Endothelial cell of umbilical vein (primary cell): ENCODE results near the gene KATNB1. TPM values are rescaled to one million over a fixed set of nuclear protein-coding genes. Genes with fewer than 3 reads are reported as not detected.

Experiments
- BruUV-seq: library from RNA; stranded (reverse); fragments of 400-500 nt; replicated peaks from 2 replicates; lab custom pipeline; 2021; lab: Mats Ljungman, UMichigan
- CTCF ChIA-PET: fragments of 300-600, 350-600 bp; sonication (Branson Sonifier 250); formaldehyde crosslinking; loops from one replicate; lab custom pipeline; 2021; ENCODE audit warnings: antibody characterized with exemption, inconsistent platforms; lab: Charles Lee
- POLR2A ChIA-PET: fragments of 300-600, 350-600 bp; sonication (Branson Sonifier 250); formaldehyde crosslinking; loops from one replicate; lab custom pipeline; 2021; ENCODE audit warnings: antibody characterized with exemption, inconsistent platforms; lab: Charles Lee
- DNase-seq: peaks from one replicate; pipeline ENCODE4 v3.0.0-alpha.2; 2011; ENCODE audit warnings: low read depth, low spot score
- FAIRE-seq: peaks from 2 replicates; lab custom pipeline; 2011; peaks lifted over from hg19 to GRCh38; lab: Jason Lieb, UNC
- H2AFZ ChIP-seq: 2 replicates; pipeline ENCODE4 v1.6.0; 2012; ENCODE audit warnings: low read depth, low read length, control low read depth, inconsistent platforms
- H3K27ac ChIP-seq: 2 replicates; pipeline ENCODE4 v1.5.1; 2011; ENCODE audit warnings: low read depth, mild to moderate bottlenecking, control low read depth, low read length, moderate library complexity; ENCODE audit not compliant: insufficient read depth
- H3K27me3 ChIP-seq, 2 experiments: 2 replicates each; pipeline versions ENCODE4 v1.6.0 to v1.6.1; 2011; ENCODE audit warnings: low read length in 2 of 2, mixed read lengths in 1 of 2; ENCODE audit not compliant: control insufficient read depth in 2 of 2, insufficient read depth in 2 of 2
- H3K36me3 ChIP-seq, 2 experiments: 2 replicates in 1 of 2; 3 replicates in 1 of 2; pipeline ENCODE4 v1.5.1; 2011; ENCODE audit warnings: low read length in 2 of 2, mild to moderate bottlenecking in 1 of 2, moderate library complexity in 1 of 2; ENCODE audit not compliant: control insufficient read depth in 2 of 2, insufficient read depth in 2 of 2; ENCODE audit errors: extremely low read depth in 1 of 2
- H3K4me1 ChIP-seq: 3 replicates; pipeline ENCODE4 v1.5.1; 2011; ENCODE audit warnings: mild to moderate bottlenecking, low read length; ENCODE audit not compliant: control insufficient read depth, insufficient read depth; ENCODE audit errors: extremely low read depth
- H3K4me2 ChIP-seq: 2 replicates; pipeline ENCODE4 v1.6.1; 2011; ENCODE audit warnings: low read length, control low read depth, mixed read lengths; ENCODE audit not compliant: insufficient read depth
- H3K4me3 ChIP-seq, 3 experiments: fragments of 200-600 bp in 1 of 3; sonication (generic), shearing (Covaris generic) in 1 of 3; replicated peaks in 1 of 3; 2 replicates each; pipeline ENCODE4 v1.5.1; 2011 to 2016; ENCODE audit warnings: control low read depth in 3 of 3, low read length in 3 of 3, mild to moderate bottlenecking in 2 of 3, inconsistent platforms in 1 of 3, low read depth in 1 of 3, moderate library complexity in 1 of 3; ENCODE audit not compliant: insufficient read depth in 1 of 3
- H3K79me2 ChIP-seq: 2 replicates; pipeline ENCODE4 v1.6.0; 2012; ENCODE audit warnings: low read length, inconsistent platforms; ENCODE audit not compliant: control insufficient read depth, insufficient read depth
- H3K9ac ChIP-seq: replicated peaks from 2 replicates; pipeline ENCODE3; 2011; ENCODE audit warnings: low read length, control low read depth; ENCODE audit not compliant: insufficient read depth; ENCODE audit errors: extremely low read depth
- H3K9me1 ChIP-seq: replicated peaks from 3 replicates; pipeline ENCODE4 v1.6.0; 2011; ENCODE audit warnings: mild to moderate bottlenecking, low read length; ENCODE audit not compliant: control insufficient read depth, insufficient read depth; ENCODE audit errors: extremely low read depth
- H3K9me3 ChIP-seq: replicated peaks from 2 replicates; pipeline ENCODE4 v1.5.1; 2012; ENCODE audit warnings: low read length, inconsistent platforms; ENCODE audit not compliant: control insufficient read depth, insufficient read depth
- H4K20me1 ChIP-seq: replicated peaks from 2 replicates; pipeline ENCODE3; 2011; ENCODE audit warnings: mild to moderate bottlenecking, low read length; ENCODE audit not compliant: control insufficient read depth, insufficient read depth; ENCODE audit errors: extremely low read depth
- CTCF ChIP-seq, 2 donors: IDR thresholded peaks; 1 replicate in 1 of 2; 2 replicates in 1 of 2; pipeline ENCODE4 v1.5.1; 2011; ENCODE audit warnings: low read length in 2 of 2, mild to moderate bottlenecking in 2 of 2, moderate library complexity in 2 of 2, control low read depth in 1 of 2, inconsistent platforms in 1 of 2, low read depth in 1 of 2; ENCODE audit not compliant: insufficient read depth in 1 of 2; ENCODE audit errors: extremely low read depth in 1 of 2
- EZH2 ChIP-seq: IDR thresholded peaks from 2 replicates; pipeline ENCODE4 v1.6.1; 2012; ENCODE audit warnings: borderline replicate concordance, low read depth, mild to moderate bottlenecking, moderate library complexity, low read length, inconsistent platforms; ENCODE audit not compliant: severe bottlenecking
- FOS ChIP-seq: IDR thresholded peaks from 2 replicates; pipeline ENCODE4 v1.6.1; 2011; ENCODE audit warnings: mild to moderate bottlenecking, low read length, moderate library complexity, borderline replicate concordance; ENCODE audit not compliant: insufficient read depth
- GATA2 ChIP-seq: IDR thresholded peaks from 2 replicates; pipeline ENCODE4 v1.7.0; 2011; ENCODE audit warnings: low read depth, mild to moderate bottlenecking, moderate library complexity, mixed read lengths, low read length; ENCODE audit not compliant: insufficient read length, insufficient read depth
- JUN ChIP-seq: IDR thresholded peaks from 2 replicates; pipeline ENCODE4 v1.6.1; 2011; ENCODE audit warnings: borderline replicate concordance, low read depth; ENCODE audit not compliant: insufficient read length, insufficient read depth
- MAX ChIP-seq: IDR thresholded peaks from 2 replicates; pipeline ENCODE4 v1.6.1; 2011; ENCODE audit not compliant: insufficient read depth, insufficient read length
- MYC ChIP-seq: IDR thresholded peaks from one replicate; pipeline ENCODE4 v1.6.1; 2011; ENCODE audit warnings: mild to moderate bottlenecking, low read depth, low read length
- POLR2A ChIP-seq: IDR thresholded peaks from 2 replicates; pipeline ENCODE4 v1.6.1; 2012; ENCODE audit warnings: low read depth, mild to moderate bottlenecking, control low read depth, low read length
- POLR2AphosphoS5 ChIP-seq: IDR thresholded peaks from 2 replicates; pipeline ENCODE4 v1.6.1; 2012; ENCODE audit warnings: low read depth, mild to moderate bottlenecking, control low read depth, low read length, moderate library complexity; ENCODE audit not compliant: insufficient read depth
- dilution Hi-C: fragments of 300-500 bp; cut with MboI; formaldehyde crosslinking; loops from one replicate; pipeline ENCODE4 v1.15.0; 2019; ENCODE audit warnings: low sequenced_read_pairs; ENCODE audit not compliant: extremely low pct_ligation_motif_present
- intact Hi-C: fragments of 100-400 bp; cut with micrococcal nuclease; formaldehyde crosslinking; loops from one replicate; pipeline ENCODE4 v1.10.0; 2022
- polyA plus RNA-seq, 4 experiments: library from polyadenylated mRNA; depleted of rRNA in 3 of 4; stranded (reverse) in 3 of 4; unstranded in 1 of 4; fragments of >200 nt; gene quantifications; 2 replicates each; pipeline versions ENCODE4 v1.2.1 to v1.2.3, GENCODE V29; 2011 to 2012; ENCODE audit warnings: missing spikeins in 1 of 4
- total RNA-seq: library from RNA; stranded (reverse); gene quantifications from 2 replicates; pipeline ENCODE4 v1.2.3, GENCODE V29; 2021

Gene KATNB1
- total and polyA plus RNA-seq, 2 donors (not counting 3 experiments of a cell fraction or from before 2014, with no cell fraction given) = 25.9 to 35.9 TPM

GRCh38 chr16:57765160-57765728 is 29.7 kb downstream of the KATNB1 start:
- no peak overlapping the region for H3K9ac ChIP-seq
- no peak overlapping the region for H3K27ac ChIP-seq
- no peak overlapping the region for H2AFZ ChIP-seq
- dilution Hi-C loops (no loop called here), intact Hi-C loops (no loop called here)
- FAIRE-seq (no peak), DNase-seq (no peak)
- no peak for TF ChIP-seq MAX
- no peak for TF ChIP-seq FOS
- TF ChIP-seq GATA2 = no peak
- TF ChIP-seq CTCF (IDR thresholded peaks at IDR 0.05; ENCODE audit: extremely low read depth in 1 of 2, insufficient read depth in 1 of 2, low read depth in 1 of 2, low read length in 2 of 2) = no peak
- TF ChIP-seq EZH2 = no peak
- TF ChIP-seq MYC = no peak
- TF ChIP-seq JUN = no peak
- TF ChIP-seq POLR2A = no peak
- no peak for TF ChIP-seq POLR2AphosphoS5
- POLR2A ChIA-PET = no interaction called here
- H3K4me3 ChIP-seq = no peak overlapping the region
- no TSS peak for BruUV-seq
- H3K79me2 ChIP-seq = no peaks in the 10 kb centered on the region
- H3K9me3 ChIP-seq = no peaks in the 10 kb centered on the region
- no peaks in the 10 kb centered on the region for H4K20me1 ChIP-seq
- CTCF ChIA-PET = interaction anchor here (4.5 kb wide), 1 partner anchor 9 kb away, joined by 13 read pairs; no protein-coding TSS in a partner anchor
- no peaks in the 10 kb centered on the region for H3K9me1 ChIP-seq
- H3K27me3 ChIP-seq = no peaks in the 10 kb centered on the region
- no peak overlapping the region for H3K4me2 ChIP-seq
- H3K36me3 ChIP-seq = peaks cover 0 to 30% of the 10 kb centered on the region in 2 experiments
- H3K4me1 ChIP-seq = peaks cover 4% of the 10 kb centered on the region
